DOHH2 (cell line): ENCODE results near the gene PFDN2.

ENCODE experiments used
- H3F3A ChIP-seq: fragments of 200-600 bp; sonication (generic), shearing (Covaris generic); 2 replicates; pipeline ENCODE4 v1.6.0; 2016; ENCODE audit warnings: antibody characterized with exemption, mild to moderate bottlenecking; ENCODE audit not compliant: control insufficient read depth, insufficient read depth
- H3K27ac ChIP-seq: fragments of 200-600 bp; sonication (generic); 2 replicates; pipeline ENCODE4 v1.5.1; 2014; ENCODE audit warnings: low read depth, mild to moderate bottlenecking, low read length, moderate library complexity
- H3K27me3 ChIP-seq: fragments of 200-600 bp; sonication (generic); 2 replicates; pipeline ENCODE4 v1.6.1; 2014; ENCODE audit warnings: mild to moderate bottlenecking, low read length, mixed read lengths; ENCODE audit not compliant: control insufficient read depth
- H3K36me3 ChIP-seq: fragments of 200-600 bp; sonication (generic); 2 replicates; pipeline ENCODE4 v1.6.1; 2014; ENCODE audit warnings: mild to moderate bottlenecking, low read length, moderate library complexity, mixed read lengths; ENCODE audit not compliant: control insufficient read depth
- H3K4me1 ChIP-seq: fragments of 200-600 bp; sonication (generic); 2 replicates; pipeline ENCODE4 v1.6.1; 2014; ENCODE audit warnings: mild to moderate bottlenecking, low read length, mixed read lengths; ENCODE audit not compliant: control insufficient read depth
- H3K4me2 ChIP-seq: fragments of 200-600 bp; sonication (generic); 2 replicates; pipeline ENCODE4 v1.6.0; 2014; ENCODE audit warnings: mild to moderate bottlenecking, low read length, moderate library complexity
- H3K4me3 ChIP-seq: fragments of 200-600 bp; sonication (generic); 2 replicates; pipeline ENCODE4 v1.5.1; 2014; ENCODE audit warnings: mild to moderate bottlenecking, low read length, mixed read lengths
- H3K79me2 ChIP-seq: fragments of 200-600 bp; sonication (generic); 2 replicates; pipeline ENCODE4 v1.6.1; 2014; ENCODE audit warnings: mild to moderate bottlenecking, low read length, mixed read lengths; ENCODE audit not compliant: control insufficient read depth
- H3K9me2 ChIP-seq: fragments of 200-600 bp; sonication (generic); replicated peaks from 2 replicates; pipeline ENCODE4 v1.6.1; 2014; ENCODE audit warnings: mild to moderate bottlenecking, low read length, mixed read lengths; ENCODE audit not compliant: control insufficient read depth
- H3K9me3 ChIP-seq: fragments of 200-600 bp; sonication (generic); 2 replicates; pipeline ENCODE4 v1.6.1; 2014; ENCODE audit warnings: antibody characterized with exemption, low read length, mixed read lengths; ENCODE audit not compliant: control insufficient read depth, insufficient read depth
- H4K20me1 ChIP-seq: fragments of 200-600 bp; sonication (generic); 2 replicates; pipeline ENCODE4 v1.6.0; 2014; ENCODE audit warnings: low read depth, mild to moderate bottlenecking, antibody characterized with exemption, low read length, moderate library complexity; ENCODE audit not compliant: control insufficient read depth, insufficient read depth
- EZH2phosphoT487 ChIP-seq: fragments of 200-600 bp; sonication (generic); IDR thresholded peaks from 2 replicates; pipeline ENCODE4 v1.6.1; 2017; ENCODE audit warnings: borderline replicate concordance, mild to moderate bottlenecking, antibody characterized with exemption, low read length, moderate library complexity, mixed read lengths
- TF ChIP-seq, protein P1 (sequence below): fragments of 200-600 bp; sonication (generic); IDR thresholded peaks from one replicate; pipeline ENCODE4 v1.5.1; 2014; ENCODE audit warnings: antibody characterized with exemption, mild to moderate bottlenecking, low read depth, low read length; ENCODE audit not compliant: poor library complexity, severe bottlenecking

Gene PFDN2

GRCh38 chr1:161071886-161072371 is 45.9 kb downstream of the PFDN2 start:
- H3K79me2 ChIP-seq: peaks cover 28% of the 10 kb centered on the region
- H3K27ac ChIP-seq: no peak overlapping the region
- H3K27me3 ChIP-seq: no peaks in the 10 kb centered on the region
- no peak overlapping the region for H3K4me3 ChIP-seq
- H3F3A ChIP-seq: peaks cover 2% of the 10 kb centered on the region; the same call in 1 of the 2 replicates
- no peaks in the 10 kb centered on the region for H3K9me2 ChIP-seq
- no peaks in the 10 kb centered on the region for H3K9me3 ChIP-seq
- no peak for TF ChIP-seq EZH2phosphoT487
- TF ChIP-seq, protein P1, sequence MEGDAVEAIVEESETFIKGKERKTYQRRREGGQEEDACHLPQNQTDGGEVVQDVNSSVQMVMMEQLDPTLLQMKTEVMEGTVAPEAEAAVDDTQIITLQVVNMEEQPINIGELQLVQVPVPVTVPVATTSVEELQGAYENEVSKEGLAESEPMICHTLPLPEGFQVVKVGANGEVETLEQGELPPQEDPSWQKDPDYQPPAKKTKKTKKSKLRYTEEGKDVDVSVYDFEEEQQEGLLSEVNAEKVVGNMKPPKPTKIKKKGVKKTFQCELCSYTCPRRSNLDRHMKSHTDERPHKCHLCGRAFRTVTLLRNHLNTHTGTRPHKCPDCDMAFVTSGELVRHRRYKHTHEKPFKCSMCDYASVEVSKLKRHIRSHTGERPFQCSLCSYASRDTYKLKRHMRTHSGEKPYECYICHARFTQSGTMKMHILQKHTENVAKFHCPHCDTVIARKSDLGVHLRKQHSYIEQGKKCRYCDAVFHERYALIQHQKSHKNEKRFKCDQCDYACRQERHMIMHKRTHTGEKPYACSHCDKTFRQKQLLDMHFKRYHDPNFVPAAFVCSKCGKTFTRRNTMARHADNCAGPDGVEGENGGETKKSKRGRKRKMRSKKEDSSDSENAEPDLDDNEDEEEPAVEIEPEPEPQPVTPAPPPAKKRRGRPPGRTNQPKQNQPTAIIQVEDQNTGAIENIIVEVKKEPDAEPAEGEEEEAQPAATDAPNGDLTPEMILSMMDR: peak; percentile 61
- H4K20me1 ChIP-seq: peaks cover 4% of the 10 kb centered on the region; the same call in 1 of the 2 replicates
- peaks cover 34% of the 10 kb centered on the region for H3K4me1 ChIP-seq
- peaks cover 20% of the 10 kb centered on the region for H3K36me3 ChIP-seq
- H3K4me2 ChIP-seq: no peak overlapping the region

DNA sequence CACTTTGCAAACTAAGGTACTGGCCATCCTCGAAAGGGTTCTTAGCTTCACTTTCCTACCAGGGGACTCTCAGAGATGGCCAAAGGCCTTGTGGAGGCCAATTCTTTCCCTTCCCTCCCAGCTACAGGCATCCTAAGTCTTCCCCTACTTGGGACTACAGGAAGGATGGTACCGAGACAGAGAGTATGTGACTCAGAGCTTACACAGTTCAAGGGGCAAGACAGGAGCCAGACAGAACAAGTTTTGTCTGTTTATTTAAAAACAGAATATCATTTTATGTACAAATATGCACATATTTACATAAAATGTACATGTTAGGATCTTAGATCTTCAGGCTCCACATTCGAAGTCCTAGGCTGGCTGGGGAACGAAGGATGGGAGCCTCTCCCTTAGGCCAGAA is 47.1 kb downstream of the PFDN2 start:
- Histone ChIP-seq H3K79me2 (peaks cover 39% of the 10 kb centered on the region), H3K9me3 (no peaks in the 10 kb centered on the region), H3K27me3 (no peaks in the 10 kb centered on the region), H3K27ac (no peak overlapping the region), H3K9me2 (no peaks in the 10 kb centered on the region), H3K4me3 (no peak overlapping the region), H4K20me1 (peaks cover 10% of the 10 kb centered on the region; the same call in 1 of the 2 replicates), H3K36me3 (peaks cover 30% of the 10 kb centered on the region), H3F3A (peaks cover 2% of the 10 kb centered on the region; the same call in 1 of the 2 replicates), H3K4me1 (peaks cover 38% of the 10 kb centered on the region), H3K4me2 (no peak overlapping the region)
- TF ChIP-seq EZH2phosphoT487: no peak
- TF ChIP-seq, protein P1: no peak

- peaks cover 38% of the 10 kb centered on the region for H3K4me1 ChIP-seq
- peak within 1 kb of the TSS; percentile 91 for H3K27ac ChIP-seq
Measured at GRCh38 chr1:161069731-161070270, 48.0 kb downstream of the PFDN2 start, which contains the start of gene ARHGAP30. Gene ARHGAP30 (minus strand): TSS chr1:161069891. CDS start chr1:161069624, 267 bp downstream.

More at GRCh38 chr1:161069731-161070270, 48.0 kb downstream of the PFDN2 start, which contains the start of gene ARHGAP30:
- H3K4me3 ChIP-seq: peak within 1 kb of the TSS; percentile 97
- peaks cover 2% of the 10 kb centered on the region; the same call in 1 of the 2 replicates for H3F3A ChIP-seq
- peaks cover 47% of the 10 kb centered on the region for H3K79me2 ChIP-seq
- H3K36me3 ChIP-seq: peaks cover 30% of the 10 kb centered on the region
- peaks cover 10% of the 10 kb centered on the region; the same call in 1 of the 2 replicates for H4K20me1 ChIP-seq
- H3K4me2 ChIP-seq: peak within 1 kb of the TSS; percentile 94
- TF ChIP-seq, protein P1: no peak
- no peak for TF ChIP-seq EZH2phosphoT487
- H3K9me3 ChIP-seq: no peaks in the 10 kb centered on the region
- no peaks in the 10 kb centered on the region for H3K9me2 ChIP-seq
- no peaks in the 10 kb centered on the region for H3K27me3 ChIP-seq
